Endothelial cell of umbilical vein (primary cell): Measurements from ENCODE around the gene ZBTB7C.

Source experiments
- EZH2 ChIP-seq: IDR thresholded peaks from 2 replicates; pipeline ENCODE4 v1.6.1; 2012; ENCODE audit warnings: borderline replicate concordance, low read depth, mild to moderate bottlenecking, moderate library complexity, low read length, inconsistent platforms; ENCODE audit not compliant: severe bottlenecking
- JUN ChIP-seq: IDR thresholded peaks from 2 replicates; pipeline ENCODE4 v1.6.1; 2011; ENCODE audit warnings: borderline replicate concordance, low read depth; ENCODE audit not compliant: insufficient read length, insufficient read depth
- TF ChIP-seq, protein P1 (sequence below), 2 donors: IDR thresholded peaks; 1 replicate in 1 of 2; 2 replicates in 1 of 2; pipeline ENCODE4 v1.5.1; 2011; ENCODE audit warnings: low read length in 2 of 2, mild to moderate bottlenecking in 2 of 2, moderate library complexity in 2 of 2, control low read depth in 1 of 2, inconsistent platforms in 1 of 2, low read depth in 1 of 2; ENCODE audit not compliant: insufficient read depth in 1 of 2; ENCODE audit errors: extremely low read depth in 1 of 2

DNA sequence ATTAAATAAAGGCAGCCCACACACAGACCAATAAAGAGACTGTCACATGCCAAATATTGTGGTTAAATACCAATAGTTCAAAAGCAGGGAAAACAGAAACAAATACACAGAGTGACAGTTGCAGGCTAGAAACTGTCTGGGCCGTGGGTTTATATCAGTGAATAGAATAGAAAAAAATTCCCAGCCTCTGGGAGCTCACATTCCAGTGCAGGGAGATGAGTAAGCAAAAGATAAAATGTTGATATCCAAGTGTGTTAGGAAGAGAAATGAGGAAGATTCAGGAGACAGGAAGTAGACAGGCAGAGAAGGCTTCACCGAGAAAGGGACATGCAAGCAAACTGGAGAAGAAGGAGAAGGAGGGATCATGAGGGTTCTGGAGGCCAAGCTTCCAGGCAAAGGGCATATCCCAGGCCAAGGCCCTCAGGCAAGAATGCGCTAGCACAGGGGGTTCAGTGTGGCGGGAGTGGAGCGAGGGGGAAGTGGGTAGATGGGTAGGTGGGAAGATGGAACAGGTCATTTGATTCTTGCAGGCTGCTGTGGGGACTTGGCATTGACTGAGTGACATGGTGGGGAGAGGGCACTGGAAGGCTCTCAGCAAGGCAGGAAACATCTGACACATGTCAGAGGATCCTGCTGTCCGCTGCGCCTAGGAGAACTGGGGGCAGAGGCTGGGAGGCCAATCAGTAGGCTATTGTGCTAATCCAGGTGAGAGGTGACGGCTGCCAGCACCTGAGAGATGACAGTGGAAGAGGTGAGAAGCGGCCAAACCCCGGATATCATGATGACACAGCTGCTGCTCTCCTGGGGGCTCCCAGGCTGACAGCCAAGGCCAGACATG, 89.2 kb downstream of the ZBTB7C start:
- TF ChIP-seq JUN (no peak), EZH2 (no peak)
- TF ChIP-seq, protein P1, sequence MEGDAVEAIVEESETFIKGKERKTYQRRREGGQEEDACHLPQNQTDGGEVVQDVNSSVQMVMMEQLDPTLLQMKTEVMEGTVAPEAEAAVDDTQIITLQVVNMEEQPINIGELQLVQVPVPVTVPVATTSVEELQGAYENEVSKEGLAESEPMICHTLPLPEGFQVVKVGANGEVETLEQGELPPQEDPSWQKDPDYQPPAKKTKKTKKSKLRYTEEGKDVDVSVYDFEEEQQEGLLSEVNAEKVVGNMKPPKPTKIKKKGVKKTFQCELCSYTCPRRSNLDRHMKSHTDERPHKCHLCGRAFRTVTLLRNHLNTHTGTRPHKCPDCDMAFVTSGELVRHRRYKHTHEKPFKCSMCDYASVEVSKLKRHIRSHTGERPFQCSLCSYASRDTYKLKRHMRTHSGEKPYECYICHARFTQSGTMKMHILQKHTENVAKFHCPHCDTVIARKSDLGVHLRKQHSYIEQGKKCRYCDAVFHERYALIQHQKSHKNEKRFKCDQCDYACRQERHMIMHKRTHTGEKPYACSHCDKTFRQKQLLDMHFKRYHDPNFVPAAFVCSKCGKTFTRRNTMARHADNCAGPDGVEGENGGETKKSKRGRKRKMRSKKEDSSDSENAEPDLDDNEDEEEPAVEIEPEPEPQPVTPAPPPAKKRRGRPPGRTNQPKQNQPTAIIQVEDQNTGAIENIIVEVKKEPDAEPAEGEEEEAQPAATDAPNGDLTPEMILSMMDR (IDR thresholded peaks at IDR 0.05; ENCODE audit: extremely low read depth in 1 of 2, insufficient read depth in 1 of 2, low read depth in 1 of 2, low read length in 2 of 2) = no peak
